Myocyte (in vitro differentiated cells): ENCODE results near the gene LMAN1L. TPM values are rescaled to one million over a fixed set of nuclear protein-coding genes. Genes with fewer than 3 reads are reported as not detected.

Experiments
- microRNA-seq: library from miRNA; unstranded; fragments of <30 nt; microRNA quantifications from one replicate; pipeline ENCODE4, GENCODE V29; 2016
- total RNA-seq: library from RNA; depleted of rRNA; stranded (reverse); fragments of >200 nt; gene quantifications from 2 replicates; pipeline ENCODE4 v1.2.3, GENCODE V29; 2014

The LMAN1L gene
- total RNA-seq, 1 donor from 2014 or later = not detected

Small RNA genes lying within 50 kb of the gene (microRNA-seq; reads per million reads assigned to microRNA genes)
- gene MIR4513 (not detected), gene MIR6882 (not detected)

Other genes starting within 250 kb of the LMAN1L start
- gene CLK3, start 197.0 kb upstream of the LMAN1L start, total RNA-seq = 74.0 and 76.0 TPM in 2 replicates
- 8.5 and 9.5 TPM in 2 replicates for gene EDC3, start 116.8 kb upstream of the LMAN1L start, total RNA-seq
- not detected in 2 replicates for gene CYP1A1, start 87.3 kb upstream of the LMAN1L start, total RNA-seq
- not detected in 2 replicates for gene CYP1A2, start 64.0 kb upstream of the LMAN1L start, total RNA-seq
- gene CSK, start 30.8 kb upstream of the LMAN1L start, total RNA-seq = 20.1 and 21.0 TPM in 2 replicates
- not detected in 2 replicates for gene CPLX3, start 13.8 kb downstream of the LMAN1L start, total RNA-seq
- 75.0 and 80.5 TPM in 2 replicates for gene ULK3, start 30.3 kb downstream of the LMAN1L start, total RNA-seq
- gene SCAMP2, start 60.5 kb downstream of the LMAN1L start, total RNA-seq = 59.2 and 77.2 TPM in 2 replicates
- gene MPI, start 77.2 kb downstream of the LMAN1L start, total RNA-seq = 334 and 342 TPM in 2 replicates
- gene FAM219B, start 94.0 kb downstream of the LMAN1L start, total RNA-seq = 111 and 113 TPM in 2 replicates
- gene COX5A, start 125.2 kb downstream of the LMAN1L start, total RNA-seq = 140 and 153 TPM in 2 replicates
- gene RPP25, start 143.9 kb downstream of the LMAN1L start, total RNA-seq = 2.6 and 3.2 TPM in 2 replicates
- gene SCAMP5, start 182.7 kb downstream of the LMAN1L start, total RNA-seq = 0.56 and 1.6 TPM in 2 replicates
- 7.5 and 15.2 TPM in 2 replicates for gene PPCDC, start 210.8 kb downstream of the LMAN1L start, total RNA-seq